Hepatocyte (in vitro differentiated cells): ENCODE measurements around the gene ERMARD.

Experiments
- EZH2 ChIP-seq: fragments of 200-600 bp; sonication (generic); IDR thresholded peaks from 2 replicates; pipeline ENCODE4 v1.6.1; 2016; ENCODE audit warnings: antibody characterized with exemption, mild to moderate bottlenecking, borderline replicate concordance
- EZH2phosphoT487 ChIP-seq: fragments of 200-600 bp; sonication (generic); IDR thresholded peaks from one replicate; pipeline ENCODE4 v1.6.1; 2018; ENCODE audit warnings: antibody characterized with exemption, mild to moderate bottlenecking, low read depth, moderate library complexity; ENCODE audit not compliant: unreplicated experiment, severe bottlenecking
- TF ChIP-seq, protein P1 (sequence below): fragments of 200-600 bp; sonication (generic); IDR thresholded peaks from 2 replicates; pipeline ENCODE4 v1.5.1; 2016; ENCODE audit warnings: antibody characterized with exemption, mild to moderate bottlenecking; ENCODE audit not compliant: poor library complexity

DNA sequence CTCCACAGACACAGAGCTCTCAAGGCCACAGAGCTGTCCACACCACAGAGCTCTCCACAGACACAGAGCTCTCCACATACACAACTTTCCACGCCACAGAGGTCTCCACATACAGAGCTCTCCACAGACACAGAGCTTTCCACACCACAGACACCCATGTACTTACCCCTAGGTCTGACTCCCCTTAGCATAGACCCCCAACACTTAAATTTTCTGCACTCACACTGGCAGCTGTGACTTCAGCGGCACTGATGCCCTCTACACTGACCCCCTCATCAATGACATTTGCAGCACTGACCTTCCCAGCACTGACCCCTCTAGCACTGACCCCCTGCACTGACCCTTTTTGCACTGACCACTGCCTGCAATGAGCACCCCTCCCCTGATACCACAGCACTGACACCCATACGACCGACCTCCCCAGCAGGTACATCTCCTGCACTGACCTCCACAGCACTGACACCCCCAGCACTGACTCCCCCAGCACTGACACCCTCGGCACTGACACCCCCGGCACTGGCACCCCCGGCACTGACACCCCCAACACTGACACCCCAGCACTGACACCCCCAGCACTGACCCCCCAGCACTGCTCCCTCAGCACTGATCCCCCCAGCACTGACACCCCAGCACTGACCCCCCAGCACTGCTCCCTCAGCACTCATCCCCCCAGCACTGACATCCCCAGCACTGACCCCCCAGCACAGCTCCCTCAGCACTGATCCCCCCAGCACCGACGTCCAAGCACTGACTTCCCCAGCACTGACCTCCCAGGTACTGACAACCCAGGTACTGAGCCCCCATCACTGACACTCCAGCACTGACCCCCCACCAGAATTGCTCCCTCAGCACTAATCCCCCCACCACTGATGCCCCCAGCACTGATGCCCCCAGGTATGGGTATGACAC, 56.5 kb downstream of the ERMARD start:
- TF ChIP-seq, protein P1, sequence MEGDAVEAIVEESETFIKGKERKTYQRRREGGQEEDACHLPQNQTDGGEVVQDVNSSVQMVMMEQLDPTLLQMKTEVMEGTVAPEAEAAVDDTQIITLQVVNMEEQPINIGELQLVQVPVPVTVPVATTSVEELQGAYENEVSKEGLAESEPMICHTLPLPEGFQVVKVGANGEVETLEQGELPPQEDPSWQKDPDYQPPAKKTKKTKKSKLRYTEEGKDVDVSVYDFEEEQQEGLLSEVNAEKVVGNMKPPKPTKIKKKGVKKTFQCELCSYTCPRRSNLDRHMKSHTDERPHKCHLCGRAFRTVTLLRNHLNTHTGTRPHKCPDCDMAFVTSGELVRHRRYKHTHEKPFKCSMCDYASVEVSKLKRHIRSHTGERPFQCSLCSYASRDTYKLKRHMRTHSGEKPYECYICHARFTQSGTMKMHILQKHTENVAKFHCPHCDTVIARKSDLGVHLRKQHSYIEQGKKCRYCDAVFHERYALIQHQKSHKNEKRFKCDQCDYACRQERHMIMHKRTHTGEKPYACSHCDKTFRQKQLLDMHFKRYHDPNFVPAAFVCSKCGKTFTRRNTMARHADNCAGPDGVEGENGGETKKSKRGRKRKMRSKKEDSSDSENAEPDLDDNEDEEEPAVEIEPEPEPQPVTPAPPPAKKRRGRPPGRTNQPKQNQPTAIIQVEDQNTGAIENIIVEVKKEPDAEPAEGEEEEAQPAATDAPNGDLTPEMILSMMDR: no peak
- TF ChIP-seq EZH2phosphoT487 (no peak), EZH2 (no peak)
